Mesenchymal stem cell (in vitro differentiated cells and primary cell): ENCODE data around the gene C17orf113.

ENCODE experiments used
- DNase-seq: peaks from one replicate; pipeline ENCODE4 v3.0.0-alpha.2; 2013
- H2AFZ ChIP-seq: one replicate; pipeline ENCODE4 v1.6.1; 2013; ENCODE audit warnings: low read depth, mild to moderate bottlenecking, control low read depth, inconsistent platforms, low read length, moderate library complexity
- H2AK5ac ChIP-seq: 2 replicates; pipeline ENCODE4 v1.6.1; 2013; ENCODE audit warnings: low read length, moderate library complexity, mild to moderate bottlenecking, inconsistent platforms; ENCODE audit not compliant: severe bottlenecking
- H2BK120ac ChIP-seq: one replicate; pipeline ENCODE4 v1.6.1; 2013; ENCODE audit warnings: low read depth, mild to moderate bottlenecking, inconsistent platforms, low read length, moderate library complexity
- H2BK12ac ChIP-seq, 2 experiments: one replicate each; pipeline ENCODE4 v1.6.1; 2013; ENCODE audit warnings: inconsistent platforms in 2 of 2, low read length in 2 of 2, mild to moderate bottlenecking in 2 of 2, moderate library complexity in 2 of 2, control low read depth in 1 of 2
- H2BK15ac ChIP-seq: one replicate; pipeline ENCODE4 v1.6.1; 2013; ENCODE audit warnings: mild to moderate bottlenecking, low read depth, inconsistent platforms; ENCODE audit not compliant: poor library complexity, severe bottlenecking
- H2BK5ac ChIP-seq: 2 replicates; pipeline ENCODE4 v1.6.1; 2013; ENCODE audit warnings: low read depth, mild to moderate bottlenecking, low read length, control low read depth, inconsistent platforms; ENCODE audit not compliant: poor library complexity, severe bottlenecking
- H3K14ac ChIP-seq, 2 experiments: one replicate each; pipeline ENCODE4 v1.6.1; 2013; ENCODE audit warnings: inconsistent platforms in 2 of 2, low read length in 2 of 2, control low read depth in 1 of 2, mild to moderate bottlenecking in 1 of 2, moderate library complexity in 1 of 2
- H3K18ac ChIP-seq, 2 experiments: one replicate each; pipeline ENCODE4 v1.6.1; 2013; ENCODE audit warnings: inconsistent platforms in 2 of 2, low read length in 2 of 2, control low read depth in 1 of 2, low read depth in 1 of 2, mild to moderate bottlenecking in 1 of 2
- H3K23ac ChIP-seq, 2 experiments: one replicate each; pipeline ENCODE4 v1.6.1; 2013; ENCODE audit warnings: inconsistent platforms in 2 of 2, low read length in 2 of 2, mild to moderate bottlenecking in 2 of 2, moderate library complexity in 2 of 2, control low read depth in 1 of 2
- H3K27ac ChIP-seq: 2 replicates; pipeline ENCODE4 v1.5.1; 2013; ENCODE audit warnings: mild to moderate bottlenecking, moderate library complexity, low read length, control low read depth, inconsistent platforms; ENCODE audit not compliant: poor library complexity, severe bottlenecking
- H3K27me3 ChIP-seq, 2 experiments: 2 replicates each; pipeline versions ENCODE4 v1.6.1 to v1.7.0; 2013; ENCODE audit warnings: low read length in 2 of 2, mild to moderate bottlenecking in 2 of 2, moderate library complexity in 2 of 2, control low read depth in 1 of 2, inconsistent platforms in 1 of 2; ENCODE audit not compliant: control insufficient read depth in 1 of 2, insufficient read depth in 1 of 2
- H3K36me3 ChIP-seq, 2 experiments: 2 replicates each; pipeline versions ENCODE4 v1.6.1 to v1.7.0; 2013; ENCODE audit warnings: low read length in 2 of 2, control low read depth in 1 of 2, inconsistent platforms in 1 of 2, low read depth in 1 of 2, mild to moderate bottlenecking in 1 of 2; ENCODE audit not compliant: insufficient read depth in 2 of 2, control insufficient read depth in 1 of 2
- H3K4ac ChIP-seq, 2 experiments: one replicate each; pipeline ENCODE4 v1.6.1; 2013; ENCODE audit warnings: inconsistent platforms in 2 of 2, low read length in 2 of 2, mild to moderate bottlenecking in 2 of 2, moderate library complexity in 2 of 2, control low read depth in 1 of 2, low read depth in 1 of 2
- H3K4me1 ChIP-seq: 2 replicates; pipeline ENCODE4 v1.6.1; 2013; ENCODE audit warnings: low read depth, low read length, control low read depth; ENCODE audit not compliant: control insufficient read depth, insufficient read depth
- H3K4me2 ChIP-seq: 2 replicates; pipeline ENCODE4 v1.6.1; 2013; ENCODE audit warnings: low read length, mild to moderate bottlenecking, inconsistent platforms; ENCODE audit not compliant: poor library complexity, severe bottlenecking
- H3K4me3 ChIP-seq, 2 experiments: 2 replicates each; pipeline versions ENCODE4 v1.5.1 to v1.7.0; 2013; ENCODE audit warnings: low read length in 2 of 2, mild to moderate bottlenecking in 2 of 2, control low read depth in 1 of 2, low read depth in 1 of 2; ENCODE audit not compliant: insufficient read depth in 1 of 2
- H3K79me1 ChIP-seq: replicated peaks from 2 replicates; pipeline ENCODE4 v1.6.1; 2013; ENCODE audit warnings: mild to moderate bottlenecking, control low read depth, low read length, inconsistent platforms; ENCODE audit not compliant: poor library complexity, severe bottlenecking
- H3K9ac ChIP-seq: 2 replicates; pipeline ENCODE4 v1.7.0; 2013; ENCODE audit warnings: mild to moderate bottlenecking, low read length, moderate library complexity
- H3K9me3 ChIP-seq: 2 replicates; pipeline ENCODE4 v1.7.0; 2013; ENCODE audit warnings: mild to moderate bottlenecking, low read length; ENCODE audit not compliant: control insufficient read depth
- H4K8ac ChIP-seq: one replicate; pipeline ENCODE4 v1.6.1; 2013; ENCODE audit warnings: inconsistent platforms, mild to moderate bottlenecking, low read length, moderate library complexity
- H4K91ac ChIP-seq: one replicate; pipeline ENCODE4 v1.6.1; 2013; ENCODE audit warnings: mild to moderate bottlenecking, low read length, inconsistent platforms
- WGBS: methylation state at CpG from one replicate; pipeline ENCODE4 v1.1.7; 2013; ENCODE audit warnings: mixed read lengths; 5-methylcytosine and 5-hydroxymethylcytosine counted together

C17orf113 gene

DNA sequence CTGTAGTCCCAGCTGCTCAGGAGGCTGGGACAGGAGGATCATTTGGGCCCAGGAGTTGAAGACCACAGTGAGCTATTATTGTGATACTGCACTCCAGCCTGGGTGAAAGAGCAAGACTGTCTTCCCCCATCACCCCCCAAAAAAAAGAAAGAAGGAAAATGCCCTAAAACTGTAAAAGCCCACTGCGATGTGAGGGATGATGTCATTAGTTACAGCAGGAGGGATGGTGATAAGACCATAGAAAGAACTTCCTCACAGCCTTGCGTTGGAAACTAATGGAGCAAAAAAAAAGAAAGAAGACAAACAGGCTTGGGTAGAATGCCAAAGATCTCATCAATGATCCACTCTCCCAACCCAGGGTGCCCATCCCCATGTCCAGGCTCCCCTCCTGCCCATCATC, 29.1 kb upstream of the C17orf113 start:
- H3K27me3 ChIP-seq = peaks cover 34 to 47% of the 10 kb centered on the region in 2 experiments
- no peak overlapping the region for H2BK5ac ChIP-seq
- no peaks in the 10 kb centered on the region for H3K36me3 ChIP-seq
- H2AFZ ChIP-seq = no peak overlapping the region
- DNase-seq = no peak
- no peaks in the 10 kb centered on the region for H3K4me1 ChIP-seq
- H3K4me2 ChIP-seq = no peak overlapping the region
- H2BK120ac ChIP-seq = no peak overlapping the region
- no peak overlapping the region for H3K4me3 ChIP-seq
- no peak overlapping the region for H3K14ac ChIP-seq
- H3K79me1 ChIP-seq = no peaks in the 10 kb centered on the region
- H4K8ac ChIP-seq = no peak overlapping the region
- no peak overlapping the region for H3K27ac ChIP-seq
- H3K9me3 ChIP-seq = no peaks in the 10 kb centered on the region
- no peak overlapping the region for H3K9ac ChIP-seq
- H2BK15ac ChIP-seq = no peak overlapping the region
- H3K23ac ChIP-seq = no peak overlapping the region
- H2BK12ac ChIP-seq = no peak overlapping the region
- no peak overlapping the region for H3K18ac ChIP-seq
- H4K91ac ChIP-seq = no peak overlapping the region
- H2AK5ac ChIP-seq = no peak overlapping the region
- WGBS = 83% methylated on average over 2 of the region's 2 CpGs
- H3K4ac ChIP-seq = no peak overlapping the region

DNA sequence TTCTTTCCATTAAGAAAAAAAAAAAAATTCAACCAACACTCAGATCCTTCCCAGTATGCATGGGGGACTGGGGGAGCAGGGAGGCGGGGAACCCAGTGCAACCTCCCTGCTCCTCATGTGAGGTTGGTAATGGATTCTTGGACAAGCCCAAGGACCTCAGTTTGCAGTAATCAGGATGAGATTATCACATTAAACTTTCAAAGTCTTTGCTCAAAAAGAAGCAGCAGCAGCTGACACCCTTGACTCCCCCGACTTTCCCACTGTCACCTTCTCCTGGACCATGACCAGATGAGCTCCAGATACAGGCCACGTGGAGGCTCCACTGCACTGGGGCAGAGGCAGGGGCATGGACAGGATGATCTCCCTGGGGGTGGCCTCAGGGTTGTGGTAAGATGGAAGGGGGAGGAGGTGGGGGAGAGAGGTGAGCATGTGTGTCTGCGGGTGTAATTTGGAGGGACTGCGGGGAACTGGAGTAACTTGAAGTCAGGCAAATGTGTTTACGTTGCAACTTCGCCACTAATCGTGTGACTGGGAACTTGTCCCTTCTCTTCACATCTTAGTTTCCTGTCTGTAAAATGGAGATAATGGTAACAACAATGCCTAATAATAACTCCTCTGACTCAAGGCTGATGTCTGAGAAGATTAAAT, 28.1 kb upstream of the C17orf113 start:
- Histone ChIP-seq H3K9ac (no peak overlapping the region), H3K4ac (no peak overlapping the region), H3K4me2 (no peak overlapping the region), H3K27ac (no peak overlapping the region), H3K79me1 (no peaks in the 10 kb centered on the region), H3K9me3 (no peaks in the 10 kb centered on the region), H4K8ac (no peak overlapping the region), H2AFZ (no peak overlapping the region), H2AK5ac (no peak overlapping the region), H3K23ac (no peak overlapping the region), H3K4me1 (no peaks in the 10 kb centered on the region), H3K14ac (no peak overlapping the region), H2BK15ac (no peak overlapping the region), H2BK120ac (no peak overlapping the region), H4K91ac (no peak overlapping the region), H3K27me3 (peaks cover 39 to 54% of the 10 kb centered on the region in 2 experiments), H3K18ac (no peak overlapping the region), H2BK5ac (no peak overlapping the region), H3K36me3 (no peaks in the 10 kb centered on the region), H3K4me3 (no peak overlapping the region), H2BK12ac (no peak overlapping the region)
- 42% methylated on average over 3 of the region's 8 CpGs for WGBS
- peak; percentile 22 for DNase-seq

DNA sequence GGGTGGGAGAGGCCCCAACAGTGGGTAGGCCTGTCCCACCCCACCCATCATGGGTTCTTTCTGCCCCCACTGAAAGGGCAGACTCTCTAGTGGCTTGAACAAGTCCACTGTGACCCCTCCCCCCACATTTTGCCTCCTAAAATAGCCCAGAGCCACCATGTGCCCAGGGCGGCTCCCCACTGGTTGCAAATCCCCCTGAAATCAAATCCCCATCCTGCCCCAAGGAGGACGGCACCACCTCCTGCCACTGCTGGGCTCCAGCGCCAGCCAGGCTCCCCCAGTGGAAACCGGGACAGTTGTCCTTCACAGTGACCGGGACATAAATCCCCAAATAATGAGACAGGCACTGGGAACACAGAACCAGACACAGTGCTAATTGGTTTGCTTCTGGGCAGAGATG, 27.4 kb upstream of the C17orf113 start:
- Histone ChIP-seq H3K4me3 (no peak overlapping the region), H3K79me1 (no peaks in the 10 kb centered on the region), H3K23ac (no peak overlapping the region), H3K14ac (no peak overlapping the region), H4K8ac (no peak overlapping the region), H4K91ac (no peak overlapping the region), H3K4ac (no peak overlapping the region), H3K9me3 (no peaks in the 10 kb centered on the region), H3K4me2 (no peak overlapping the region), H2BK15ac (no peak overlapping the region), H2AFZ (no peak overlapping the region), H3K27ac (no peak overlapping the region), H2BK12ac (no peak overlapping the region), H2AK5ac (no peak overlapping the region), H3K27me3 (peaks cover 47 to 61% of the 10 kb centered on the region in 2 experiments), H3K36me3 (no peaks in the 10 kb centered on the region), H2BK5ac (no peak overlapping the region), H2BK120ac (no peak overlapping the region), H3K18ac (no peak overlapping the region), H3K9ac (no peak overlapping the region), H3K4me1 (peaks cover 1% of the 10 kb centered on the region)
- 86% methylated on average over 5 of the region's 5 CpGs for WGBS
- DNase-seq = no peak

DNA sequence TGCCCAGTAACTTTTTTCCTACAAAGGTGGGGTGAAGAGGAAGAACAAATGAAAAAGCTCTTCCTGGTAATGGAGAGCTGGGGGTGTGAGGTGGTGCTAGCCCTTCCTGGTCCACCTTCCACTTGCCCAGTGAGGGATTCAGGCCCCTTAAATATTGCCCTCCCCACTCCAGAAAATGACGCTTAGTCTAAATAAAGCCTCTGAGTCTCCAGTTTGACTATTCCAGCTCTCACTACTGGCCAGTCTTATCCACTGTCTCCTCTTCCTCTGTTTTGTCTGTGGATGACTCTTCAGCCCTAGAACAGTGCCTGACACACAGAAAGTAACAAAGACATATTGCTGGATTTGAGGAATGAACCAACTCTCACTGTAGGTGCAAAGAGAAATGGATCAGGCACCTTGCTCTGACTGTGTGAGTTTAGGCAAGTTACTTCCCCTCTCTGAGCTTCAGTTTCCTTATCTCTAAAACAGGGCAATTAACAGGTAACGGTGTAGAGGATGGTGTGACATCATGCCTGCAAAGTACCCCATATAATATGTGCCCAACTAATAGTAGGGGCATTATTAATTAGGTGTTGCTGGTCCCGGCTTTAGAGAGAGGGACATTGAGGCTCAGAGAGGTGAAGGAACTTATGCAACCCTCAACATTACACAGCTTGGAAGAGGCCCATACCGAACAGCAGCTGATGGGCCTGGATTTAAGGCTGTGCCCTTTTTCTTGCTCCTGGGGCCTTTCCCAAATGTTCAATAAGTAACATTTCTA, 26.6 kb upstream of the C17orf113 start:
- Histone ChIP-seq H3K18ac (no peak overlapping the region), H3K27me3 (peaks cover 49 to 69% of the 10 kb centered on the region in 2 experiments), H3K9ac (no peak overlapping the region), H3K27ac (no peak overlapping the region), H2AK5ac (no peak overlapping the region), H2BK120ac (no peak overlapping the region), H3K14ac (no peak overlapping the region), H3K23ac (no peak overlapping the region), H3K79me1 (no peaks in the 10 kb centered on the region), H4K91ac (no peak overlapping the region), H2AFZ (no peak overlapping the region), H3K4me3 (no peak overlapping the region), H3K4ac (no peak overlapping the region), H3K36me3 (no peaks in the 10 kb centered on the region), H3K9me3 (no peaks in the 10 kb centered on the region), H3K4me2 (no peak overlapping the region), H4K8ac (no peak overlapping the region), H2BK12ac (no peak overlapping the region), H2BK15ac (no peak overlapping the region), H2BK5ac (no peak overlapping the region), H3K4me1 (peaks cover 8% of the 10 kb centered on the region)
- 91% methylated on average over 4 of the region's 4 CpGs for WGBS
- DNase-seq = no peak
